ENCODE measurements around the gene NT5C.

The NT5C gene

GRCh38 chr17:75093548-75094158 is 37.9 kb downstream of the NT5C start:
- DNase-seq (ENCODE audit: low spot score) = no peak

DNA sequence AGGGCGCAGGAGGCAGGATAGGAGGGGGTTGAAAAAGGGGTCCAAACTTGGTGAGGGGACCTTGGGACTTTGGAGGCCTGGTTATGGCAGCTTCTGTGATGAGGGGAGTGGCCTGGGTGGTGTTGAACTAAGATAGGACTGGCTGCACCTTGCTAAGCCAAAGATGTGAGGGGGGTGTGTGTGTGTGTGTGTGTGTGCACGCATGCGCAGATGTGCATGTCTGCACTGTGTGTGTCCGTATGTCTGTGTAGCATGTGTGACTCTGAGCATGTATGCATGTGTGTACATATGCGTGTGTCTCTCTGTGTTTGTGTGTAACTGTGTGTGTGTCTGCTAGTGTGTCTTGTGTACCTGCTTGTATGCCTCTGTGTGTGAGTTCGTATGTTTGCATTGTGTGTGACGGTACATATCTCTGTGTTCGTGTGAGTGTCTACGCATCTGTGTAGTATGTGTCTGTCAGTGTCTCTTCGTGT is 39.7 kb downstream of the NT5C start:
- no peak for DNase-seq (ENCODE audit: low spot score)

DNA sequence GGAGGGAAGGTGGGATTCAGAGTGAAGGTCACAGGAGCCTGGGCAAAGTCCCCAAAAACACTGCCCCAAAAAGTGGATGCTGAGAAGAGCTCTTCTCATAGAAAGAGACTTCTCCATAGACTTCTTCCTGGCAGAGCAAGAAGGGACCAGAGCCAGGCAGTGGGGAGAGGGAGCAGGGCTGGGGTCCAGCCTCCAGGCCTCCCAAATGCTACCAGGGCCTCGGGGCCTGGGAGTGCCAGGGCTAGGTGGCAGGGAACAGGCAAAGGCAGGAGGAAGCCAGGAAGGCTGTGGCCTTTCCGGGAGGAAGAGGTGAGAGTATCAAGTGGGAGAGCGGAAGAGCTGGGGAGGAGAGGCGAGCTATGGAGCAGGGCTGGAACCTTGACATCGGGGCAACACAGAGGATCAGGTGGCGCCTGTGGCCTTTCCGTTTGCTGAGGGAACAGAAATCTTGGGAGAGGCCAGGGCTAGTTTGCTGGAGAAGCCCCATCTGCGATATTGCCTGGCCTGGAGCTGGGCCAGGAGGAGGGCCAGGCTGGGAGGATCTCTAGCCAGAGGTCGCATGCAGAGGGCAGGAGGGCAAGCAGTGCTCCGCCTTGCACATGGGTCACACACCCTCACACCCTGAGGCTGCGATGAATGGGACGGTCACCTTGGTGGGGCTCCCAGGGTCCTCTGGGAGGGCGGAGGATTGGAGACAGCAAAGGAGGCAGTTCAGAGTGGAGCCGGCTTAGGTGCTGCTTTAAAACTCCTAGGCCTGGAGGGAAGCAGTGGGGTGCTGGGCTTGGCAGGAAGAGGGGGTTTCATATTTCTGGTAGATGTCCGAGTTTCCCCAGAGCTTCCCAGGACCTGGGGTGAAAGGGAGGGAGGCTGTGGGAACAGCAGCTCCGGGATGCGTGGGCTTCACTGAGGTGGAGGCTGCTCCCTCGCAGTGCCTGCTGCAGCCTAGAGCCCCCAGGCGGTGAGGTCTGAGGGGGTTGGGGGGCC is 40.4 kb downstream of the NT5C start:
- DNase-seq (ENCODE audit: low spot score) = no peak

- no peak for DNase-seq (ENCODE audit: low spot score)
These were observed 42.8 kb downstream of the NT5C start for GRCh38 chr17:75088465-75089417.

GRCh38 chr17:75087558-75088453 is 43.7 kb downstream of the NT5C start, which contains the start of gene SLC16A5:
TSS of gene SLC16A5 (plus strand) at chr17:75087954. CDS start at chr17:75093637, 5,683 bp downstream.
- DNase-seq (ENCODE audit: low spot score) = no peak

DNA sequence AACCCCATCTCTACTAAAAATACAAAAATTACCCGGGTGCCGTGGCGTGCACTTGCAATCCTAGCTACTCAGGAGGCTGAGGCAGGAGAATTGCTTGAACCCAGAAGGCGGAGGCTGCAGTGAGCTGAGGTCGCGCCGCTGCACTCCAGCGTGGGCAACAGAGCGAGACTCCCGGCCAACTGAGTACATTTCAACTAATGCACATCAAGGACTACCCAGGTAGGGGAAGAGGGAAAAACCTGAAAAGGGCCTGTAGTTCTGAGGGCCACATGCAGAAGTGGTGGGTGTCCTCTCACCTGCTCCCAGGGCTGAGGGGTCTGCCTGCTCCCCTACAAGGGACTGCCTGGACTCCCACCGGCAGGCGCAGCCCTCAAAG is 44.4 kb downstream of the NT5C start:
- no peak for DNase-seq (ENCODE audit: low spot score)

- no peak for DNase-seq (ENCODE audit: low spot score)
These were observed 44.9 kb downstream of the NT5C start for GRCh38 chr17:75086496-75087181.

GRCh38 chr17:75084039-75084660 is 47.4 kb downstream of the NT5C start:
- DNase-seq (ENCODE audit: low spot score) = no peak

DNA sequence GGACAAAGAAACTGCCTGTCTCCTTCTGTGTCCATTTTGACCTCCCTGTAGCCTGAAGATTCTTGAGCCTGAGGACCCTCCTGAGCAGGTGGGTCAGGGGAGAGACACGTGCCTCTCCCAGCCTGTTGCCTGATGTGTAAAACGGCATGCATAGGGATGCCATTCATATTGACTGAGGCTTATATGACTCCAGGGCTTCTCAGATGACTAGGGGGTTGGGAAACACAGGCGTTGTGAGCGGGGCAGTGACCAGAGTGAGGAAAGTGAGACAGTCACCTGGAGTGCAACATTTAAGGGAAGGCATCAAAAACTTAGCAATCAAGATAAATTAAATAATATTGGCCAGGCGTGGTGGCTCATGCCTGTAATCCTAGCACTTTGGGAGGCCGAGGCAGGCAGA is 48.9 kb downstream of the NT5C start:
- no peak for DNase-seq (ENCODE audit: low spot score)

DNA sequence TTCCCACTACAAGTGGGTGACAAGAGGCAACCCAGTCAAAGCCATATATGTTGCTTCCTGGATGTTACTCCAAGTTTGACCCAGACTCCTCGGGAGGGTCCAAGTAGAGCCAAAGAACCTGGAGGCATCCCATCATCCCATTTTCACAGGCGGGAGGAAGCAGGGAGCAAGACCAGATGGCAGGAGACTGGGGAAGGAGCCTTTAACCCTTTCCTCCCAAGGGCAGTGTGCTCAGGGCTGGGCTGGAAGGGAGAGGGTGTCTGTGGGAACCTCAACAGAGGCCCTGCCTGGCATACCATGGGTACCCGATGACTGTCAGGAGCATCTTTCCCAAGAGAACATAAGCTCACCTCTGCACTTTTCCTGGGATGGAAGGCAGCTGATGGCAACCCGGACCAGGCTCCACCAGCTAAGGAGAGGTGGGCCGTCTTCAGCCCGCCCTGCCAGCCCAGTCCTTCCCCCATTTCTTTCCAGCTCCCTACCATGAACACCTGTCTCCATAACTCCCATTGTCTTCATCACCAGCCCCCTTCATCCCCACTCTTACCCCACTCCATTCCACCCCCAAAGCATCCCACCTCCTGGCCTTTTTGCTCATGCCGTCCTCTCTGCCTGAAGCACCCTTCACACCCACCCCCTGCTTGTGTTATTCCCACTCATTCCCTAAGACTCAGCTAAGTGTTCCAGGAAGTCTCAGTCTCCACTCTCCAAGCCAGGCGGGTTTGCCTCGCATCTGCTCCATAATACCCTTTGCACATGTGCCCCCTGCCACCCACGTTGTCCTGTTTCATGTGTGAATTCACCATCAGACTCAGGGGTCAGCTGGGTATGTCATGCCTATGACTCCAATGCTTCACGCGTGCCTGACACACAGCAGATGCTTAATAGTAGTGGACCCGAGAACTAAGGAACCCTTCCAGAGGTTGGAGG is 49.7 kb downstream of the NT5C start:
- no peak for DNase-seq (ENCODE audit: low spot score)

Small RNA genes lying within 50 kb of the gene (small RNA-seq; reads per million reads assigned to genes)
- 0 reads per million in 2 experiments for gene RF00019

All from SK-N-DZ (cell line).